Measurements from ENCODE around the gene SUSD4. TPM values are rescaled to one million over a fixed set of nuclear protein-coding genes. Genes with fewer than 3 reads are reported as not detected.

The SUSD4 gene
- total RNA-seq, 3 donors from 2014 or later, result 0.64 to 16.7 (median 14.9) TPM

- no peak overlapping the region for H3K27ac ChIP-seq
- intact Hi-C loops (cut with DNase I; ENCODE audit: low total_unique reads), result no loop called here
- no peak for TF ChIP-seq POLR2AphosphoS5 (IDR thresholded peaks at IDR 0.05)
- no peak for TF ChIP-seq POLR2A (IDR thresholded peaks at IDR 0.05)
- no peak for TF ChIP-seq CTCF (IDR thresholded peaks at IDR 0.05)
- no peaks in the 10 kb centered on the region for H3K36me3 ChIP-seq
- H3K4me1 ChIP-seq, result no peaks in the 10 kb centered on the region
- no peak overlapping the region for H3K4me3 ChIP-seq
- no peaks in the 10 kb centered on the region for H3K9me3 ChIP-seq
- no peak for DNase-seq (ENCODE audit: low spot score in 2 of 2)
- H3K27me3 ChIP-seq, result no peaks in the 10 kb centered on the region
Measured at GRCh38 chr1:223240122-223240521, 123.9 kb downstream of the SUSD4 start.

- intact Hi-C loops (cut with DNase I; ENCODE audit: low total_unique reads), result no loop called here
- TF ChIP-seq CTCF (IDR thresholded peaks at IDR 0.05) (no peak), POLR2A (IDR thresholded peaks at IDR 0.05) (no peak), POLR2AphosphoS5 (IDR thresholded peaks at IDR 0.05) (no peak)
- no peak overlapping the region for H3K27ac ChIP-seq
- H3K4me3 ChIP-seq, result no peak overlapping the region
- H3K4me1 ChIP-seq, result peaks cover 0 to 5% of the 10 kb centered on the region in 2 donors
- H3K27me3 ChIP-seq, result no peaks in the 10 kb centered on the region
- DNase-seq (ENCODE audit: low spot score in 2 of 2), result no peak
- no peaks in the 10 kb centered on the region for H3K9me3 ChIP-seq
- H3K36me3 ChIP-seq, result no peaks in the 10 kb centered on the region
Measured at GRCh38 chr1:223235091-223235490, 128.9 kb downstream of the SUSD4 start.

- intact Hi-C loops (cut with DNase I; ENCODE audit: low total_unique reads), result no loop called here
- H3K4me3 ChIP-seq, result no peak overlapping the region
- peaks cover 0 to 5% of the 10 kb centered on the region in 2 donors for H3K4me1 ChIP-seq
- no peaks in the 10 kb centered on the region for H3K36me3 ChIP-seq
- H3K27ac ChIP-seq, result peak overlapping the region in 1 of 2 donors; percentile 52
- H3K27me3 ChIP-seq, result no peaks in the 10 kb centered on the region
- no peak for DNase-seq (ENCODE audit: low spot score in 2 of 2)
- no peaks in the 10 kb centered on the region for H3K9me3 ChIP-seq
- no peak for TF ChIP-seq POLR2A (IDR thresholded peaks at IDR 0.05)
- TF ChIP-seq POLR2AphosphoS5 (IDR thresholded peaks at IDR 0.05), result no peak
- TF ChIP-seq CTCF (IDR thresholded peaks at IDR 0.05), result no peak
Measured at GRCh38 chr1:223234534-223234933, 129.4 kb downstream of the SUSD4 start.

GRCh38 chr1:223234170-223234514 is 129.8 kb downstream of the SUSD4 start:
- Histone ChIP-seq H3K9me3 (no peaks in the 10 kb centered on the region), H3K27me3 (no peaks in the 10 kb centered on the region), H3K4me1 (peaks cover 0 to 5% of the 10 kb centered on the region in 2 donors), H3K36me3 (no peaks in the 10 kb centered on the region), H3K4me3 (no peak overlapping the region), H3K27ac (peak overlapping the region; percentile 52 to 59)
- TF ChIP-seq POLR2A (IDR thresholded peaks at IDR 0.05) (no peak), POLR2AphosphoS5 (IDR thresholded peaks at IDR 0.05) (no peak), CTCF (IDR thresholded peaks at IDR 0.05) (no peak)
- intact Hi-C loops (cut with DNase I; ENCODE audit: low total_unique reads), result no loop called here
- no peak for DNase-seq (ENCODE audit: low spot score in 2 of 2)

- intact Hi-C loops (cut with DNase I; ENCODE audit: low total_unique reads), result no loop called here
- TF ChIP-seq CTCF (IDR thresholded peaks at IDR 0.05) (no peak), POLR2A (IDR thresholded peaks at IDR 0.05) (no peak), POLR2AphosphoS5 (IDR thresholded peaks at IDR 0.05) (no peak)
- H3K4me3 ChIP-seq, result peak overlapping the region in 1 of 3 donors; percentile 13
- H3K27ac ChIP-seq, result peak overlapping the region; percentile 52 to 59
- H3K36me3 ChIP-seq, result no peaks in the 10 kb centered on the region
- peaks cover 0 to 5% of the 10 kb centered on the region in 2 donors for H3K4me1 ChIP-seq
- no peak for DNase-seq (ENCODE audit: low spot score in 2 of 2)
- H3K27me3 ChIP-seq, result no peaks in the 10 kb centered on the region
- no peaks in the 10 kb centered on the region for H3K9me3 ChIP-seq
Measured at GRCh38 chr1:223233410-223234169, 130.4 kb downstream of the SUSD4 start.
